HCT116 (cell line): ENCODE measurements around the gene MIB2. TPM values are rescaled to one million over a fixed set of nuclear protein-coding genes. Genes with fewer than 3 reads are reported as not detected.

Experiments
- ATAC-seq: fragments of 200-7000 bp; cut with Tn5 transposase; 2 replicates; pipeline ENCODE4 v1.9.1; 2020; ENCODE audit warnings: mild to moderate bottlenecking, moderate library complexity
- BruUV-seq: library from RNA; stranded (reverse); fragments of 400-500 nt; replicated peaks from 2 replicates; lab custom pipeline; 2021; lab: Mats Ljungman, UMichigan
- CTCF ChIA-PET: fragments of 300-600 bp; sonication (Branson Sonifier 250); formaldehyde crosslinking; loops from one replicate; lab custom pipeline; 2021; ENCODE audit warnings: antibody characterized with exemption; lab: Charles Lee
- POLR2A ChIA-PET: fragments of 300-600, 350-600 bp; sonication (Branson Sonifier 250); formaldehyde crosslinking; loops from one replicate; lab custom pipeline; 2021; ENCODE audit warnings: antibody characterized with exemption; lab: Charles Lee
- RAD21 ChIA-PET, 2 experiments: fragments of 300-600 bp; sonication (Branson Sonifier 250); formaldehyde crosslinking; loops; one replicate each; lab custom pipeline; 2023; ENCODE audit warnings: low total read pairs in 2 of 2; ENCODE audit not compliant: uncharacterized antibody in 2 of 2, unreplicated experiment in 2 of 2, low non-redundant PET in 1 of 2; lab: Charles Lee
- DNase-seq: peaks from one replicate; pipeline ENCODE4 v3.0.0-alpha.2; 2010; ENCODE audit warnings: low read depth, low spot score
- H2AFZ ChIP-seq: fragments of 200-600 bp; shearing (Covaris generic), sonication (generic); 2 replicates; pipeline ENCODE4 v1.6.1; 2017; ENCODE audit warnings: low read depth, mixed run types, mixed read lengths, antibody characterized with exemption, low read length; ENCODE audit not compliant: poor library complexity, severe bottlenecking
- H3K27ac ChIP-seq: 2 replicates; pipeline ENCODE4 v1.5.1; 2012; ENCODE audit warnings: low read depth, low read length
- H3K27me3 ChIP-seq: fragments of 200-600 bp; sonication (generic); 2 replicates; pipeline ENCODE4 v1.6.1; 2016; ENCODE audit warnings: mixed run types, low read length, mixed read lengths; ENCODE audit not compliant: insufficient read depth
- H3K36me3 ChIP-seq, 2 experiments: fragments of 200-500 bp in 1 of 2; fragments of 200-600 bp in 1 of 2; sonication (Bioruptor generic) in 1 of 2; sonication (generic) in 1 of 2; 2 replicates each; pipeline versions ENCODE4 v1.5.1 to v1.6.1; 2014 to 2016; ENCODE audit warnings: low read length in 2 of 2, inconsistent platforms in 1 of 2, mixed read lengths in 1 of 2, mixed run types in 1 of 2; ENCODE audit not compliant: insufficient read depth in 2 of 2, control insufficient read depth in 1 of 2
- H3K4me1 ChIP-seq, 2 experiments: fragments of 200-600 bp in 1 of 2; sonication (generic) in 1 of 2; 2 replicates each; pipeline versions ENCODE4 v1.5.1 to v1.6.1; 2012 to 2017; ENCODE audit warnings: low read length in 2 of 2, inconsistent platforms in 1 of 2, mild to moderate bottlenecking in 1 of 2, mixed read lengths in 1 of 2, mixed run types in 1 of 2, moderate library complexity in 1 of 2; ENCODE audit not compliant: insufficient read depth in 2 of 2, control insufficient read depth in 1 of 2
- H3K4me2 ChIP-seq: fragments of 200-600 bp; sonication (generic); 2 replicates; pipeline ENCODE4 v1.6.1; 2017; ENCODE audit warnings: mixed run types, low read length, mixed read lengths
- H3K4me3 ChIP-seq, 2 experiments: fragments of 200-600 bp in 1 of 2; sonication (generic) in 1 of 2; replicated peaks in 1 of 2; 2 replicates each; pipeline ENCODE4 v1.5.1; 2011 to 2016; ENCODE audit warnings: low read length in 2 of 2, control low read depth in 1 of 2, low read depth in 1 of 2, mild to moderate bottlenecking in 1 of 2, mixed read lengths in 1 of 2, mixed run types in 1 of 2
- H3K79me2 ChIP-seq: fragments of 200-600 bp; sonication (generic); 2 replicates; pipeline ENCODE4 v1.6.1; 2017; ENCODE audit warnings: mild to moderate bottlenecking, mixed run types, low read length, moderate library complexity, mixed read lengths; ENCODE audit not compliant: insufficient read depth
- H3K9ac ChIP-seq: fragments of 200-600 bp; sonication (generic); 2 replicates; pipeline ENCODE4 v1.6.1; 2016; ENCODE audit warnings: low read length, mixed read lengths
- H3K9me2 ChIP-seq: fragments of 200-600 bp; sonication (generic), shearing (Covaris generic); 2 replicates; pipeline ENCODE4 v1.6.1; 2017; ENCODE audit warnings: mixed run types, mild to moderate bottlenecking, moderate library complexity; ENCODE audit not compliant: insufficient read depth
- H3K9me3 ChIP-seq, 2 experiments: fragments of 200-500 bp in 1 of 2; fragments of 200-600 bp in 1 of 2; sonication (Bioruptor generic) in 1 of 2; sonication (generic) in 1 of 2; 2 replicates each; pipeline ENCODE4 v1.6.1; 2014 to 2017; ENCODE audit warnings: low read length in 2 of 2, mixed read lengths in 2 of 2, inconsistent platforms in 1 of 2, low read depth in 1 of 2, mild to moderate bottlenecking in 1 of 2, mixed run types in 1 of 2, moderate library complexity in 1 of 2; ENCODE audit not compliant: control insufficient read depth in 1 of 2, insufficient read depth in 1 of 2
- H4K20me1 ChIP-seq: fragments of 200-600 bp; sonication (generic), shearing (Covaris generic); 2 replicates; pipeline ENCODE4 v1.6.1; 2017; ENCODE audit warnings: mixed run types, mild to moderate bottlenecking, moderate library complexity; ENCODE audit not compliant: insufficient read depth
- CBX3 ChIP-seq: IDR thresholded peaks from 2 replicates; pipeline ENCODE4 v1.6.1; 2012; ENCODE audit warnings: low read depth
- EGR1 ChIP-seq: IDR thresholded peaks from 2 replicates; pipeline ENCODE4 v1.6.1; 2012; ENCODE audit warnings: low read depth
- EZH2phosphoT487 ChIP-seq: fragments of 200-600 bp; IDR thresholded peaks from 2 replicates; pipeline ENCODE4 v1.6.1; 2018; ENCODE audit warnings: antibody characterized with exemption, borderline replicate concordance
- JUND ChIP-seq: IDR thresholded peaks from 2 replicates; pipeline ENCODE4 v1.6.1; 2012
- POLR2A ChIP-seq: IDR thresholded peaks from 2 replicates; pipeline ENCODE4 v1.7.0; 2011; ENCODE audit warnings: borderline replicate concordance; ENCODE audit not compliant: insufficient read depth, insufficient read length; ENCODE audit errors: extremely low read depth
- POLR2AphosphoS5 ChIP-seq: IDR thresholded peaks from 2 replicates; pipeline ENCODE4 v1.6.1; 2011; ENCODE audit warnings: mild to moderate bottlenecking, low read depth, low read length, moderate library complexity
- SIN3A ChIP-seq: IDR thresholded peaks from 2 replicates; pipeline ENCODE4 v1.6.1; 2012; ENCODE audit warnings: low read depth
- SRF ChIP-seq: IDR thresholded peaks from 2 replicates; pipeline ENCODE4 v1.6.1; 2012; ENCODE audit warnings: low read depth
- YY1 ChIP-seq: IDR thresholded peaks from 2 replicates; pipeline ENCODE4 v1.6.1; 2011; ENCODE audit warnings: low read length, low read depth, moderate library complexity, mild to moderate bottlenecking; ENCODE audit not compliant: insufficient replicate concordance; ENCODE audit errors: extremely low read depth
- ZFX ChIP-seq: fragments of 450-650 bp; IDR thresholded peaks from 2 replicates; pipeline ENCODE4 v1.6.1; 2017
- intact Hi-C: fragments of 100-400 bp; cut with micrococcal nuclease; formaldehyde crosslinking; loops from 2 replicates; pipeline ENCODE4 v1.10.0; 2022
- total RNA-seq: library from RNA; stranded (reverse); gene quantifications from one replicate; pipeline ENCODE4 v1.2.1, GENCODE V29; 2021; ENCODE audit not compliant: unreplicated experiment
- TF ChIP-seq, protein P1 (sequence below): IDR thresholded peaks from 2 replicates; pipeline ENCODE4 v1.6.1; 2012
- TF ChIP-seq, protein P2 (sequence below): IDR thresholded peaks from 2 replicates; pipeline ENCODE4 v1.6.1; 2012
- TF ChIP-seq, protein P3 (sequence below): IDR thresholded peaks from 2 replicates; pipeline ENCODE4 v1.6.1; 2011; ENCODE audit warnings: mild to moderate bottlenecking, low read length, moderate library complexity; ENCODE audit not compliant: insufficient replicate concordance; ENCODE audit errors: extremely low read depth
- TF ChIP-seq, protein P4 (sequence below): IDR thresholded peaks from 2 replicates; pipeline ENCODE4 v1.6.1; 2012; ENCODE audit warnings: low read depth

MIB2 gene
- total RNA-seq, 1 experiment from 2014 or later: 194 TPM

DNA sequence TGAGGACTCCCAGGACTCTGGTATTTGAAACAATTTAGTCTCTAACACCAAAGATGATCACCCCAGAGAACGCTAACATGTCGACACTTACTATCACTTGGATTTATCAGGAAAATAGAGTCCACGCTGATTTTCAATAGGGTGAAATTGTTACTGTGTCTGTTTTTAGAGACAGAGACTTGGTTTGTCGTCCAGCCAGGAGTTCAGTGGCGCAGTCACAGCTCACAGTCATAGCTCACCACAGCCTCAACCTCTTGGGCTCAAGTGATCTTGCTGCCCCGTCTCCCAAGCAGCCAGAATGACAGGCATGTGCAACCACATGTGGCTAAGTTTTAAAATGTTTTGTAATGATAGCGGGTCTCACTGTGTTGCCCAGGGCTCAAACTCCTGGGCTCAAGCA is 46.0 kb upstream of the MIB2 start:
- Histone ChIP-seq H3K36me3 (peaks cover 8 to 34% of the 10 kb centered on the region in 2 experiments; a peak in 3 of 4 replicates), H3K4me3 (no peak overlapping the region), H3K9me2 (no peaks in the 10 kb centered on the region), H3K9me3 (no peaks in the 10 kb centered on the region), H3K27me3 (no peaks in the 10 kb centered on the region), H3K4me2 (no peak overlapping the region), H3K9ac (no peak overlapping the region), H3K79me2 (peaks cover 100% of the 10 kb centered on the region), H3K27ac (no peak overlapping the region), H3K4me1 (peaks cover 9 to 11% of the 10 kb centered on the region in 2 experiments)
- ATAC-seq: no peak
- ChIA-PET POLR2A (no interaction called here), RAD21 (no interaction called here)
- intact Hi-C loops: no loop called here
- no TSS peak for BruUV-seq
- DNase-seq: no peak
- TF ChIP-seq POLR2A (no peak), SIN3A (no peak), CBX3 (no peak), YY1 (no peak), JUND (no peak), ZFX (no peak), POLR2AphosphoS5 (no peak), EGR1 (no peak), EZH2phosphoT487 (no peak), SRF (no peak)
- TF ChIP-seq, protein P1, sequence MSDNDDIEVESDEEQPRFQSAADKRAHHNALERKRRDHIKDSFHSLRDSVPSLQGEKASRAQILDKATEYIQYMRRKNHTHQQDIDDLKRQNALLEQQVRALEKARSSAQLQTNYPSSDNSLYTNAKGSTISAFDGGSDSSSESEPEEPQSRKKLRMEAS: no peak
- TF ChIP-seq, protein P2, sequence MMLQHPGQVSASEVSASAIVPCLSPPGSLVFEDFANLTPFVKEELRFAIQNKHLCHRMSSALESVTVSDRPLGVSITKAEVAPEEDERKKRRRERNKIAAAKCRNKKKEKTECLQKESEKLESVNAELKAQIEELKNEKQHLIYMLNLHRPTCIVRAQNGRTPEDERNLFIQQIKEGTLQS: no peak
- TF ChIP-seq, protein P3, sequence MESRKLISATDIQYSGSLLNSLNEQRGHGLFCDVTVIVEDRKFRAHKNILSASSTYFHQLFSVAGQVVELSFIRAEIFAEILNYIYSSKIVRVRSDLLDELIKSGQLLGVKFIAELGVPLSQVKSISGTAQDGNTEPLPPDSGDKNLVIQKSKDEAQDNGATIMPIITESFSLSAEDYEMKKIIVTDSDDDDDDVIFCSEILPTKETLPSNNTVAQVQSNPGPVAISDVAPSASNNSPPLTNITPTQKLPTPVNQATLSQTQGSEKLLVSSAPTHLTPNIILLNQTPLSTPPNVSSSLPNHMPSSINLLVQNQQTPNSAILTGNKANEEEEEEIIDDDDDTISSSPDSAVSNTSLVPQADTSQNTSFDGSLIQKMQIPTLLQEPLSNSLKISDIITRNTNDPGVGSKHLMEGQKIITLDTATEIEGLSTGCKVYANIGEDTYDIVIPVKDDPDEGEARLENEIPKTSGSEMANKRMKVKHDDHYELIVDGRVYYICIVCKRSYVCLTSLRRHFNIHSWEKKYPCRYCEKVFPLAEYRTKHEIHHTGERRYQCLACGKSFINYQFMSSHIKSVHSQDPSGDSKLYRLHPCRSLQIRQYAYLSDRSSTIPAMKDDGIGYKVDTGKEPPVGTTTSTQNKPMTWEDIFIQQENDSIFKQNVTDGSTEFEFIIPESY: no peak
- TF ChIP-seq, protein P4, sequence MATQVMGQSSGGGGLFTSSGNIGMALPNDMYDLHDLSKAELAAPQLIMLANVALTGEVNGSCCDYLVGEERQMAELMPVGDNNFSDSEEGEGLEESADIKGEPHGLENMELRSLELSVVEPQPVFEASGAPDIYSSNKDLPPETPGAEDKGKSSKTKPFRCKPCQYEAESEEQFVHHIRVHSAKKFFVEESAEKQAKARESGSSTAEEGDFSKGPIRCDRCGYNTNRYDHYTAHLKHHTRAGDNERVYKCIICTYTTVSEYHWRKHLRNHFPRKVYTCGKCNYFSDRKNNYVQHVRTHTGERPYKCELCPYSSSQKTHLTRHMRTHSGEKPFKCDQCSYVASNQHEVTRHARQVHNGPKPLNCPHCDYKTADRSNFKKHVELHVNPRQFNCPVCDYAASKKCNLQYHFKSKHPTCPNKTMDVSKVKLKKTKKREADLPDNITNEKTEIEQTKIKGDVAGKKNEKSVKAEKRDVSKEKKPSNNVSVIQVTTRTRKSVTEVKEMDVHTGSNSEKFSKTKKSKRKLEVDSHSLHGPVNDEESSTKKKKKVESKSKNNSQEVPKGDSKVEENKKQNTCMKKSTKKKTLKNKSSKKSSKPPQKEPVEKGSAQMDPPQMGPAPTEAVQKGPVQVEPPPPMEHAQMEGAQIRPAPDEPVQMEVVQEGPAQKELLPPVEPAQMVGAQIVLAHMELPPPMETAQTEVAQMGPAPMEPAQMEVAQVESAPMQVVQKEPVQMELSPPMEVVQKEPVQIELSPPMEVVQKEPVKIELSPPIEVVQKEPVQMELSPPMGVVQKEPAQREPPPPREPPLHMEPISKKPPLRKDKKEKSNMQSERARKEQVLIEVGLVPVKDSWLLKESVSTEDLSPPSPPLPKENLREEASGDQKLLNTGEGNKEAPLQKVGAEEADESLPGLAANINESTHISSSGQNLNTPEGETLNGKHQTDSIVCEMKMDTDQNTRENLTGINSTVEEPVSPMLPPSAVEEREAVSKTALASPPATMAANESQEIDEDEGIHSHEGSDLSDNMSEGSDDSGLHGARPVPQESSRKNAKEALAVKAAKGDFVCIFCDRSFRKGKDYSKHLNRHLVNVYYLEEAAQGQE: no peak
- TF ChIP-seq, all 23 proteins: peak for 0
- no peak overlapping the region for H2AFZ ChIP-seq
- CTCF ChIA-PET: no interaction called here
- peaks cover 40% of the 10 kb centered on the region; the same call in 1 of the 2 replicates for H4K20me1 ChIP-seq
